ENCODE results near the gene PIK3R1. TPM values are rescaled to one million over a fixed set of nuclear protein-coding genes. Genes with fewer than 3 reads are reported as not detected.

The PIK3R1 gene
- total and polyA plus RNA-seq, 2 experiments from 2014 or later: 5.9 to 9.8 TPM

DNA sequence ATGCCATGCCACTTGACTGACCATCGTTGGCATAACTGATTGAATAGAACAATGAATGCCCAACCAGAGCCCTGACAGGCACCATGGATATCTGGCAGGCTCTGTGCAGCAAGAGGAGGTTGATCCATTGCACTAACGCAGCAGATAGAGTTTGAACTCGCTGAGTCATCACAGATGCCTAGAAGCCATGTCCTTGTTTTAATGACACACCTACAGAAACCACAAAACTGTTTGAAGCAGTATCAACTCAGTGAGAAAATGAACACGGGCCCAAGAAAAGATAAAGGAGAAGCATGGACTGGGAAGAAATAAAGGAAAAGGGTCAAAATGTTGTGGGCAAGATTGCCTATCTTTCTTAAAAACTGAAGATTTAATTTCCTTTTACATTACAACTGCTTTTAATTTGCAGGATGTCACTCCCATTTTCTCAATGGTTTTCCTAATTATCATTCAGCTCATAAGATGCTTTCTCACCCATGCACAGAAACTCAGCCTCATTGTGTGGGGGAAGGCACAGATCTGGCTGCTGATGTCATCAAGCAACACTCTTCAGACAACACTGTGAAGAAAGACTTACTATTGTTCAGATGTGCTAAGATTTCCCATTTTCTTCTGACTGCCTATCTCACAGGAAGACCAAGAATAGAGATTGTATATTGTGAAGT, 129.0 kb downstream of the PIK3R1 start:
- H3K36me3 ChIP-seq (ENCODE audit: insufficient read depth): no peaks in the 10 kb centered on the region
- H3K27me3 ChIP-seq (ENCODE audit: insufficient read depth): no peaks in the 10 kb centered on the region
- TF ChIP-seq JUNB (IDR thresholded peaks at IDR 0.05; ENCODE audit: unreplicated experiment) (no peak), ZNF114 (CRISPR knock-in tag; IDR thresholded peaks at IDR 0.05) (no peak), EZH2phosphoT487 (IDR thresholded peaks at IDR 0.05; ENCODE audit: unreplicated experiment) (no peak), ZNF331 (CRISPR knock-in tag; IDR thresholded peaks at IDR 0.05; ENCODE audit: low read depth) (no peak), POLR2AphosphoS5 (IDR thresholded peaks at IDR 0.05; ENCODE audit: low read depth) (no peak), CREB1 (CRISPR knock-in tag; IDR thresholded peaks at IDR 0.05; ENCODE audit: low read depth) (no peak), REST (IDR thresholded peaks at IDR 0.05; ENCODE audit: unreplicated experiment) (no peak), NANOG (IDR thresholded peaks at IDR 0.05; ENCODE audit: borderline replicate concordance) (no peak)
- peaks cover 23% of the 10 kb centered on the region for H3K9me2 ChIP-seq (ENCODE audit: insufficient read depth)
- no peaks in the 10 kb centered on the region for H3F3A ChIP-seq (replicated peaks; ENCODE audit: low read depth)
- no peak overlapping the region for H3K4me2 ChIP-seq
- Mint-ChIP-seq H3K4me1 (peaks cover 7% of the 10 kb centered on the region), H3K27me3 (ENCODE audit: insufficient read depth, low read depth, poor library complexity) (no peaks in the 10 kb centered on the region), H3K27ac (peak overlapping the region; percentile 32; the same call in 1 of the 2 replicates), H3K9me3 (peaks cover 5% of the 10 kb centered on the region; the same call in 2 of the 3 replicates), H3K4me3 (no peak overlapping the region), H3K36me3 (ENCODE audit: low read depth) (peaks cover 8% of the 10 kb centered on the region)
- H3K27ac ChIP-seq (ENCODE audit: low read depth): no peak overlapping the region
- no peak overlapping the region for H3K4me3 ChIP-seq
- ATAC-seq: no peak
- H4K20me1 ChIP-seq (replicated peaks; ENCODE audit: insufficient read depth): no peaks in the 10 kb centered on the region
- 0 out of 2 replicates have a peak, but pooled peaks cover 8% of the 10 kb centered on the region for H3K4me1 ChIP-seq (ENCODE audit: insufficient read depth)
- H3K79me2 ChIP-seq (replicated peaks; ENCODE audit: insufficient read depth): no peaks in the 10 kb centered on the region
- DNase-seq (ENCODE audit: low spot score): no peak
- peak overlapping the region; percentile 78; the same call in 1 of the 2 replicates for H2AFZ ChIP-seq

GRCh38 chr5:68345171-68345570, 129.6 kb downstream of the PIK3R1 start:
- peaks cover 7% of the 10 kb centered on the region for H3K4me1 Mint-ChIP-seq

More at GRCh38 chr5:68345171-68345570, 129.6 kb downstream of the PIK3R1 start:
- H4K20me1 ChIP-seq (replicated peaks; ENCODE audit: insufficient read depth): no peaks in the 10 kb centered on the region
- no peak overlapping the region for H3K4me3 ChIP-seq
- DNase-seq (ENCODE audit: low spot score): no peak
- H3K9me3 Mint-ChIP-seq: peaks cover 5% of the 10 kb centered on the region; the same call in 2 of the 3 replicates
- peaks cover 8% of the 10 kb centered on the region for H3K36me3 Mint-ChIP-seq (ENCODE audit: low read depth)
- H3K27ac Mint-ChIP-seq: no peak overlapping the region
- 0 out of 2 replicates have a peak overlapping the region, but pooled peaks have one; percentile 78 for H2AFZ ChIP-seq
- no peaks in the 10 kb centered on the region for H3K79me2 ChIP-seq (replicated peaks; ENCODE audit: insufficient read depth)
- TF ChIP-seq, protein P1, sequence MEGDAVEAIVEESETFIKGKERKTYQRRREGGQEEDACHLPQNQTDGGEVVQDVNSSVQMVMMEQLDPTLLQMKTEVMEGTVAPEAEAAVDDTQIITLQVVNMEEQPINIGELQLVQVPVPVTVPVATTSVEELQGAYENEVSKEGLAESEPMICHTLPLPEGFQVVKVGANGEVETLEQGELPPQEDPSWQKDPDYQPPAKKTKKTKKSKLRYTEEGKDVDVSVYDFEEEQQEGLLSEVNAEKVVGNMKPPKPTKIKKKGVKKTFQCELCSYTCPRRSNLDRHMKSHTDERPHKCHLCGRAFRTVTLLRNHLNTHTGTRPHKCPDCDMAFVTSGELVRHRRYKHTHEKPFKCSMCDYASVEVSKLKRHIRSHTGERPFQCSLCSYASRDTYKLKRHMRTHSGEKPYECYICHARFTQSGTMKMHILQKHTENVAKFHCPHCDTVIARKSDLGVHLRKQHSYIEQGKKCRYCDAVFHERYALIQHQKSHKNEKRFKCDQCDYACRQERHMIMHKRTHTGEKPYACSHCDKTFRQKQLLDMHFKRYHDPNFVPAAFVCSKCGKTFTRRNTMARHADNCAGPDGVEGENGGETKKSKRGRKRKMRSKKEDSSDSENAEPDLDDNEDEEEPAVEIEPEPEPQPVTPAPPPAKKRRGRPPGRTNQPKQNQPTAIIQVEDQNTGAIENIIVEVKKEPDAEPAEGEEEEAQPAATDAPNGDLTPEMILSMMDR (conservative IDR thresholded peaks at IDR 0.05; ENCODE audit: low read depth in 2 of 2): no peak
- TF ChIP-seq NANOG (IDR thresholded peaks at IDR 0.05; ENCODE audit: borderline replicate concordance) (no peak), POLR2AphosphoS5 (IDR thresholded peaks at IDR 0.05; ENCODE audit: low read depth) (no peak), REST (IDR thresholded peaks at IDR 0.05; ENCODE audit: unreplicated experiment) (no peak), ZNF331 (CRISPR knock-in tag; IDR thresholded peaks at IDR 0.05; ENCODE audit: low read depth) (no peak), JUNB (IDR thresholded peaks at IDR 0.05; ENCODE audit: unreplicated experiment) (no peak), EZH2 (IDR thresholded peaks at IDR 0.05; ENCODE audit: low read depth, unreplicated experiment) (no peak), CREB1 (CRISPR knock-in tag; IDR thresholded peaks at IDR 0.05; ENCODE audit: low read depth) (no peak), ZNF114 (CRISPR knock-in tag; IDR thresholded peaks at IDR 0.05) (no peak), EZH2phosphoT487 (IDR thresholded peaks at IDR 0.05; ENCODE audit: unreplicated experiment) (no peak), STAT1 (IDR thresholded peaks at IDR 0.05; ENCODE audit: unreplicated experiment) (no peak)
- TF ChIP-seq, protein P2, sequence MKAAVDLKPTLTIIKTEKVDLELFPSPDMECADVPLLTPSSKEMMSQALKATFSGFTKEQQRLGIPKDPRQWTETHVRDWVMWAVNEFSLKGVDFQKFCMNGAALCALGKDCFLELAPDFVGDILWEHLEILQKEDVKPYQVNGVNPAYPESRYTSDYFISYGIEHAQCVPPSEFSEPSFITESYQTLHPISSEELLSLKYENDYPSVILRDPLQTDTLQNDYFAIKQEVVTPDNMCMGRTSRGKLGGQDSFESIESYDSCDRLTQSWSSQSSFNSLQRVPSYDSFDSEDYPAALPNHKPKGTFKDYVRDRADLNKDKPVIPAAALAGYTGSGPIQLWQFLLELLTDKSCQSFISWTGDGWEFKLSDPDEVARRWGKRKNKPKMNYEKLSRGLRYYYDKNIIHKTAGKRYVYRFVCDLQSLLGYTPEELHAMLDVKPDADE (IDR thresholded peaks at IDR 0.05): no peak
- H3K4me3 Mint-ChIP-seq: no peak overlapping the region
- H3K4me1 ChIP-seq (ENCODE audit: insufficient read depth): 0 out of 2 replicates have a peak, but pooled peaks cover 8% of the 10 kb centered on the region
- peaks cover 23% of the 10 kb centered on the region for H3K9me2 ChIP-seq (ENCODE audit: insufficient read depth)
- H3K27ac ChIP-seq (ENCODE audit: low read depth): no peak overlapping the region
- no peaks in the 10 kb centered on the region for H3K27me3 Mint-ChIP-seq (ENCODE audit: insufficient read depth, low read depth, poor library complexity)
- no peaks in the 10 kb centered on the region for H3F3A ChIP-seq (replicated peaks; ENCODE audit: low read depth)
- no peaks in the 10 kb centered on the region for H3K36me3 ChIP-seq (ENCODE audit: insufficient read depth)
- no peaks in the 10 kb centered on the region for H3K27me3 ChIP-seq (ENCODE audit: insufficient read depth)
- no peak overlapping the region for H3K4me2 ChIP-seq
- ATAC-seq: no peak
